Fibroblast of peridontal ligament (primary cell): ENCODE results near the gene HSP90AA1.
"Not testable (repeated sequence)": the region's sequence is repeated elsewhere in the genome, so short reads cannot be mapped to it uniquely, and the experiment has no call there.

Experiments
- DNase-seq: peaks from one replicate; pipeline ENCODE4 v3.0.0-alpha.2; 2010; ENCODE audit errors: extremely low read depth

The HSP90AA1 gene

DNA sequence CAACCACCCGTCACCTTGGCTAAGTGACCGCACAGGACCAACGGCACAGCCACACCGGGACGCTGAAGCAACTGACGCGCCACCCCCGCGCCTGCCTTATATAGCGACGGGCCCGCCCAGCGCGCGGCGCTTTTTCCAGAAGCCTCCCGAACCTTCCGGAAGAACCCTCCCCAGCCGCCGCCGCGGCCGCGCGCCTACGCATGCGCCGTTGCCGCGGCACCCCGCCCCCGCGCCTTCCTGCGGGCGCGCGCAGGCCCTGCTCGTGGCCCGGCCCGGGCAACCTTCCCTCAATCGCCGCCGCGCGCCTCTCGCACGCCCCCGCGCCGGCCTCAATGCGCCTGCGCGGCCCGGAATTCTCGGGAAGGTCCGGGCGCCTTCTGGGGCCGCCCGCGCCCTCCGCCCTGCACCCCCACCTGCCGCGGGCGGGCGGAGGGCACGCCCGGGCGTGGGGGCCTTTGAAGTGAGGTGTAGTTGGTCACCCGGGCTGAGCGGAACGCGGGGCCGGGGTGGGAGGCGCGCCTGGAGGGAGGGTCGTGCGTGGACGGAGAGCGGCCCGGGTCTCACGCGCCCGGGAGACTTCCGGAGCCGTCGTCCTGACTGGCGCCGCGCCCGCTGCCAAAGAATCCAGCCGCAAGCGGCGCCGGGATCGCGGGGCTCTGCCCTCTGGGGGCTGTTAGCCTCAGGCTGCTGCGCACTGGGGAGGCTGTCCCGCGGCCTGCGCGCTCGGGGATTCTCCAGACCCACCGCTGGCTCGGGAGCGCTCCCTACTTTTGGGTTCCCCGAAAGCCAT is at the start of gene HSP90AA1:
HSP90AA1 (minus strand) TSS at position 73 of the 790 bp plus-strand sequence. CDS start 666 bp downstream, outside the sequence.
- peak; percentile 86 for DNase-seq

DNA sequence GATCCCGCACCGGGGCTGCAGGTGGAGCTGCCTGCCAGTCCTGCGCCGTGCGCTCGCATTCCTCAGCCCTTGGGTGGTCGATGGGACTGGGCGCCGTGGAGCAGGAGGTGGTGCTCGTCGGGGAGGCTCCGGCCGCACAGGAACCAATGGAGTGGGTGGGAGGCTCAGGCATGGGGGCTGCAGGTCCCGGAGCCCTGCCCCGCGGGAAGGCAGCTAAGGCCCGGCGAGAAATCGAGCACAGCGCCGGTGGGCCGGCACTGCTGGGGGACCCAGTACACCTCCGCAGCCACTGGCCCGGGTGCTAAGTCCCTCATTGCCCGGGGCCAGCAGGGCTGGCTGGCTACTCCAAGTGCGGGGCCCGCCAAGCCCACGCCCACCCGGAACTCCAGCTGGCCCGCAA is 48.6 kb upstream of the HSP90AA1 start:
- DNase-seq, result not testable (repeated sequence)

DNA sequence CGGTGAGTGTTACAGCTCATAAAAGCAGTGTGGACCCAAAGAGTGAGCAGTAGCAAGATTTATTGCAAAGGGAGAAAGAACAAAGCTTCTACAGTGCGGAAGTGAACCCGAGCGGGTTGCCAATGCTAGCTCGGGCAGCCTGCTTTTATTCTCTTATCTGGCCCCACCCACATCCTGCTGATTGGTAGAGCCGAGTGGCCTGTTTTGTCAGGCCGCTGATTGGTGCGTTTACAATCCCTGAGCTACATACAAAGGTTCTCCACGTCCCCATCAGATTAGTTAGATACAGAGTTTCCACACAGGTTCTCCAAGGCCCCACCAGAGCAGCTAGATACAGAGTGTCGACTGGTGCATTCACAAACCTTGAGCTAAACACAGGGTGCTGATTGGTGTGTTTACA is 47.9 kb upstream of the HSP90AA1 start:
- not testable (repeated sequence) for DNase-seq

DNA sequence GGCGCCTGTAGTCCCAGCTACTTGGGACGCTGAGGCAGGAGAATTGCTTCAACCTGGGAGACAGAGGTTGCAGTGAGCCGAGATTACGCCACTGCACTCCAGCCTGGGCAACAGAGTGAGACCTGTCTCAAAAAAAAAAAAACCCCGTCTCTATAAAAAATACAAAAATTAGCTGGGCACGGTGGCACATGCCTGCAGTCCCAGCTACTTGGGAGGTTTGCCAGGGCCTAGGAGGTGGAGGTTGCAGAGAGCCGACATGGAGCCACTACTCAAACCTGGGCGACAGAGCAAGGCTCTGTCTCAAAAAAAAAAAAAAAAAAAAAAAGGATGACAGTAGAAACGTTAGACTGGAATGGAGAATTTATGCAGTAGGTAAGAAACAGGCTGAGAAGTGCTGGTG is 47.2 kb upstream of the HSP90AA1 start:
- not testable (repeated sequence) for DNase-seq

DNA sequence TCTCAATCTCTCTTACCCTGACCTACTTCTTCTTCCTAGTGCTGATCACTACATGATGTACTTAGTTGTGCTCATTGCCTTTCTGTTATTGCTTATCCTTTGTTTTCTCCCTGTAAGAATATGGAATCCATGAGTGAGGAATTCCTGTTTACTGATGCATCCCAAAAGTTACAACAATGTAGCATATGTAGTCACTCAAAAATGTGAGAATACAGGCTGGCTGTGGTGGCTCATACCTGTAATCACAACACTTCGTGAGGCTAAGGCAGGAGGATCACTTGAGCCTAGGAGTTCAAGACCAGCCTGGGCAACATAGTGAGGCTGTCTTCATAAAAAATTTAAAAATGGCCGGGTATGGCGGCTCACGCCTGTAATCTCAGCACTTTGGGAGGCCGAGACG is 44.9 kb upstream of the HSP90AA1 start:
- no peak for DNase-seq

DNA sequence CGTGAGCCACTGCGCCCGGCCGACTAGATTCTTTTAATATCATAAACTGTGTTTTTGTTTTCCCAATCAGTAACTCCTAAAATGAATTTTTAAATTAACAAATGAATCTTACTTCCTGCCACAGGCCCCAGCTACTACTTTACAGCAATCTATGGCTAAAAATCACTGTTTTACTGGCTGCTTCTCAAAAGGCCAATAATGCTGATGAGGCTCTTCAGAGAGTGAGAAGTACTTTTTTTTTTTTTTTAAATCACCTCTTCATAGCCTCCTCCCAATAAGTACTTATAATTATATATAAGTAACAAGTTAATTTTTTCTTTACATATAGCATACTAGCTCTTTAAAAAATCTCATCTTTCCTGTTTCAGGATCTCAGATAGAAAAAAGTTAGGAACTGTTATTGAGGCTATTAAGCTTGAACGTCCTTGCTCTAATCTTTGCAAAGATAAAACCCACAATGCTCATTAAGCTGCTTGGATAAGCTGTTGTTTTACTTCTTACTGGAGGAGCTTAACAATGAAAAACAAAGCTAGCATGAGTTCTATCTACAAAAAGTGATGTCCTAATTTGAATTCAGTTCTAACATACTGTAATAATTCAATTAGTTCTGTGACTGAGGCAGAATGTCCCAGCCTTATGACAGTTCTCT is 40.1 kb upstream of the HSP90AA1 start:
- no peak for DNase-seq

DNA sequence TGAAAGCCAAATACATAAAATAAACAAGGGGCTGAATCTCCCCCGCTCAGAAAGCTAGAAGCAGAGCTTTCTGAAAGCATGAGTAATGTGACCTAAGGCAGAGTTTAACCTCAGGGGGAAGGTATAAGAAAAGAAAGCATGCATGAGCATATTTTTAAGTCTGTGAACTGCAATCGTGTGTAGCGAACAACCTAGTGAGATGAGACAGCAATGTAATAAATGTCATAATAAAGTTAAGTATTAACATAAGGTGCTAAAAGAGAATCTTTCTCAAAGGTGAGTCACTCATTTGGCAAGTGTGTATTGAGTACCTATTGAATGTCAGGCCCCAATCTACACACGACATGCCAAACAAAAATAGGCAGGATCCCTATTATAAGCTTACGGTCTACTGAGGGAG is 38.7 kb upstream of the HSP90AA1 start:
- no peak for DNase-seq

DNA sequence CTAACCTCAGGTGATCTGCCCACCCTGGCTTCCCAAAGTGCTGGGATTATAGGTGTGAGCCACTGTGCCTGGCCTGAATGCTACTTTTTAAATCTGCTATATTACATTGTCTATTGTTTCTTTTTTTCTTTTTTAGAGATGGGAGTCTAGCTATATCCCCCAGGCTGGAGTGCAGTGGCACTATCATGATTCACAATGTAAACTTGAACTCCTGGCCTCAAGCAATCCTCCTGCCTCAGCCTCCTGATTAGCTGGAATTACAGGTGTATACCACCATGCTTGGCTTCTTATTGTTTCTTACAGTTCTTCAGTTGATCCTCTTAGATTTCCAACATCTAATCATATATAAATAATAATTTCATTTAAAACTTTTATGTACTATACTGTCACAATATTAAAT is 37.6 kb upstream of the HSP90AA1 start:
- DNase-seq, result no peak

DNA sequence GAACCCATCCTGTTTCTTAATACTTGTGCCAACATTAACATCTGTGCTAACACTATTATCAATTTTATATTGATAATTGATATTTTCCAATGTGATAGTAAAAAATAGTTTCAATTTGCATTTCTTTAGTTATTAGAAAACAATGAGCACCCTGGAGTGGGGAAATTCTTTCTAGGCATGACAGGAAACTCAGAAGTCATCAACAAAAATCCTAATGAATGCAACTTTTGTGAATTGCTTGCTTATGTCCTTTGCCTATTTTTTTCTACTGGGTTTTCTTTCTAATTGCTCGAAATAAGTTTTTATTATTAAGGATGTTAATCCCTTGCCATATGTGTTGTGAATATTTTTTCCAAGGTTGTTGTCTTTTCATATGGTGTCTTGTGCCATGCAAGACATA is 34.7 kb upstream of the HSP90AA1 start:
- DNase-seq, result no peak

DNA sequence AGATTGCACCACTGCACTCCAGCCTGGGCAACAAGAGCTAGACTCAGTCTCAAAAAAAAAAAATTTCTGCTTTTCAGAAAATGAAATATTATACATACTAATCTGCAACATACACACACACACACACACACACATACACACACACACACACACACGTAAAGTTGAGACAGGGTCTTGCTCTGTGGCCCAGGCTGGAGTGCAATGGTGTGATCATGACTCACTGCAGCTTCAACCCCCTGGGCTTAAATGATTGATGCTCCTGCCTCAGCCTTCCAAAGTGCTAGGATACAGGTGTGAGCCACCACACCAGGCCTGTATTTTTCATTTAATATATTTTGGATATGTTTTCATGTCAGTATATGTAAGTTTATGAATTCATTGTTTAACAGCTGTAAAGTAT is 34.0 kb upstream of the HSP90AA1 start:
- DNase-seq, result no peak

DNA sequence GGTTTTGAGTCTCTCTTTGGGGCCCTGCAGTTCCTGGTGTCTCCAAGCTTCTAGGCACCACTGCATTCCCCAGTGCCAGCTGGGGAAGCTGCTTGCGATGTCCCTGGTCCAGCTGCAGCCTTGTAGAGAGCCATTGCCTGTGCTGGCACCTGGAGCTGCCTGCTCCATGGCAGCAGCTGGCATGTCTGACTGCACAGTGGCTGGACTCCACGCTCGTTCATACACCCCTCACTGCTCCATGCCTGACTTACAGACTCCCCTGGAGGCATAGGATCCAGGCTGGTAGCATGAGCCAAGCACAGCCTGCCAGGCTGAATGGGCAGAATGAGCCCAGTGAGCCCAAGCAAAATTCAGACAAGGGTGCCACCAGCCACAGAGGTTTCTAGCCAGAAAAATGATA is 31.0 kb upstream of the HSP90AA1 start:
- no peak for DNase-seq

DNA sequence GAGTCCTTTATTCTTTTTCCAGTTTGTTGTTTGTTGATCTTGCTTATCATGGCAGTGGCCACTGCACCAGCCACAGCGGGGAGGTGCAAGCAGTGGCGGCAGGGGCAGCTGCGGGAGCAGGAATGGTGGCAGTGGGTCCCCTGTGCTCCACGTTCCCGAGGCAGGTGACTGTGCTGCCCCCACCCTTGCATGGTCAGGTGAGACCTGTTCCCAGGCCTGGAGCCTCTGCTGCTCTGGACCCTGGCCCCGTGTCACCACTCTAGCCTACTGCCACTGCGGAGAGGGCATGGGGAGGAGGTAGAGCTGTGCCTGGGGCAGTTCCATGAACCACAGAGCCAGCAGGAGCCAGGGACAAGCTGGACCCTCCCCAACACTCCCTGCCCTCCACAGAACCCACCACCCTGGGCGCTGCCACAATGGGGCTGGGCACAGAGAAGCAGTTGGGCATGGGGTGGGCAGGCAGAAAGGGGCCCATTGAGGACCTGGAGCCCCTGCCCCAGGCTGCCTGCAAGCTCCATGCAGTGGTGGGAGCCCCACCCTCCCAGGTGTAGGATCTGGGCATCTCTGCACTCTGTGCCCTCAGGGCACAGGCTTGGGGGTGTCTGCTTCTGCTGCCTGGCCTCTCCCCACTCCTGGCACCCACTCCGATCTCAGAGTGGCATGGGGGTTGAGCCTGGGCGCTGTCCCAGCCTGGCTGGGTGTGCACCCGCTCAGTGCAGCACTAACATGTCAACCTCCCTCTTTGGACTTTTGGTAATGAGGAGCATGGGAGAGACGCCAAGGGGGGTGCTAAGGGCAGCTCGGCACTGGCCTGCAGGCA is 29.7 kb upstream of the HSP90AA1 start:
- DNase-seq, result no peak

DNA sequence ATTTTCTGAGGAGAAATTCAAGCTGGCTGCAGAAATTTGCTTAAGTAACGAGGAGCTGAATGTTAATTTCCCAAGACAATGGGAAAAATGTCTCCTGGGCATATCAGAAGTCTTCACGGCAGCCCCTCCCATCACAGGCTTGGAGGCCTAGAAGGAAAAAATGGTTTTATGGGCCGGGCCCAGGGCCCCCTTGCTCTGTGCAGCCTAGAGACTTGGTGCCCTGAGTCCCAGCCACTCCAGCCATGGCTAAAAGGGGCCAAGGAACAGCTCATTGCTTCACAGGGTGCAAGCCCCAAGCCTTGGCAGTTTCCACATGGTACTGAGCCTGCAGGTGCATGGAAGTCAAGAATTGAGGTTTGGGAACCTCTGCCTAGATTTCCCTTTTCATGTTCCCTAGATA is 24.3 kb upstream of the HSP90AA1 start:
- DNase-seq, result no peak

DNA sequence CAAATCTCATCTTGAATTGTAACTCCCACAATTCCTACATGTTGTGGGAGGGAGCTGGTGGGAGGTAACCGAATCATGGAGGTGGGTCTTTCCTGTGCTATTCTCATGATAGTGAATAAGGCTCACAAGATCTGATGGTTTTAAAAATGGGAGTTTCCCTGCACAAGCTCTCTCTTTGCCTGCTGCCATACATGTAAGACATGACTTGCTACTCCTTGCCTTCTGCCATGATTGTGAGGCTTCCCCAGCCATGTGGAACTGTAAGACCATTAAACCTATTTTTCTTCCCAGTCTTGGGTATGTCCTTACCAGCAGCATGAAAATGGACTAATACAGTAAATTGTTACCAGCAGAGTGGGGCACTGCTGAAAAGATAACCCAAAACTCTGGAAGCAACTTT is 22.5 kb upstream of the HSP90AA1 start:
- DNase-seq, result not testable (repeated sequence)

DNA sequence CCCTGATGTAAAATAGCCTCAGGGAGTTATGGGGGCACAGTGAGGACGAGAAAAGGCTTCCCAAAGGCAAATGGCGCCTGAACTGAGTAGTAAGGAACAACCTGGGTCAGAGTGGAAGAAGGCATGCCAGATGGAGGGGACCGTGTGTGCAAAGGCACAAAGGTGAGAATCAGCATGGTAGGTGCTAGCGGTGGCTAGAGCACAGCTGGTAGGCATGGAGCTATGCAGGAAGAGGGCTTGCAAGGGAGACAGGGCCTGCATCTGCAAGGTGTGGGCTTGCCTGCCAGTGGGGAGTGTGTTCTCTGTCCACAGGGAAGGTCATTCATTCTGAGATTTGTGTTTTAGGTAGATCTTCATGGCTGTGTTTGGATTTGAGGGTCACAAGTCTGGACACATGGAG is 18.5 kb upstream of the HSP90AA1 start:
- DNase-seq, result no peak

DNA sequence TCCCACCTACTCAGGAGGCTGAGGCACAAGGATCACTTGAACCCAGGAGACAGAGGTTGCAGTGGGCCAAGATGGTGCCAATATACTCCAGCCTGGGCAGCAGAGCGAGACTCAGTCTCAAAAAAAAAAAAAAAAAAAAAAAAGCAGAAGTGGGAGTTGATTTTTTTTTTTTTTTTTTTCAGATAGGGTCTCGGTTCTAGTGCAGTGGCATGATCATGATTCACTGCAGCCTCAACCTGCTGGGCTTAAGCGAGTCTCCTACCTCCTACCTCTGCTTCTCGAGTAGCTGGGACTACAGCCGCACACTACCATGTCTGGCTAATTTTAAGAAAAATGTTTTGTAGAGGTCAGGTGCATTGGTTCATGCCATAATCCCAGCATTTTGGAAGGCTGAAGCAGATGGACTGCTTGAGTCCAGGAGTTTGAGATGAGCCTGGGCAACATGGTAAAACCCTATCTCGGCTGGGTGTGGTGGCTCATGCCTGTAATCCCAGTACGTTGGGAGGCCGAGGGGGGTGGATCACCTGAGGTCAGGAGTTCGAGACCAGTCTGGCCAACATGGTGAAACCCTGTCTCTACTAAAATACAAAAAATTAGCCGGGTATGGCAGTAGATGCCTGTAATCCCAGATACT is 16.3 kb upstream of the HSP90AA1 start:
- no peak for DNase-seq

DNA sequence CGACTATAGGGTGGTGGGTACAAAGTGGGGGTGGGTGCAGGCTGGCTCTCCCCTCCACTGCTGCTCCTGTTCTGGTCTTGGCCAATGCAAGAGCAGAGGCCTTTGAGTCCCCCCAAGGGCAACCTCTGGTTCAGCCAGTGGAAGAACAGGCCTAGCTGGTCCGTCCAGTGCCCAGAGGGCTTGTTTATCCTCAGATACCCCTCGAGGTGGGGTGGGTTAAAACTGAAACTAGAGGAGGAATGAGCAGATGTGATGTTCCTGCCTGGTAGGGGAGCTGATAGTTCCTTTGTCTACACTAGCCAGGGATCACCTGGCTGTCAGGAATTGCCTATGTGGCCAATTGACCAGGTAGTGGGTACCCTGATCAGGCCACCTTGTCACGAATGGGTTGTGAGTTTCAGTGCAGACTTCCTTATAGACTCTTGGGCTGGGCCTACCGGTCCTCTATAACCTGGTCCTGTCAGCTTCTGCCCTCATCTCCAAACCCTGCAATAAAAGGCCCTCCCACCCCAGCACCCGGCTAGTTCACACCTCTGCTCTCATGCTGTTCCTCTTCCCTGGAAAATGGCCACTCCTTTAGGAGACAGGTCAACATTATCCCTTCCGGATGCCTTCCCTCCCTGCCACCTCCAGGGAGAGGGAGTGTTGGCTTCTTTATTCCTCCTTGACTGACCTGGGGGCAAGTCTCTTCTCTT is 10.7 kb upstream of the HSP90AA1 start:
- no peak for DNase-seq

DNA sequence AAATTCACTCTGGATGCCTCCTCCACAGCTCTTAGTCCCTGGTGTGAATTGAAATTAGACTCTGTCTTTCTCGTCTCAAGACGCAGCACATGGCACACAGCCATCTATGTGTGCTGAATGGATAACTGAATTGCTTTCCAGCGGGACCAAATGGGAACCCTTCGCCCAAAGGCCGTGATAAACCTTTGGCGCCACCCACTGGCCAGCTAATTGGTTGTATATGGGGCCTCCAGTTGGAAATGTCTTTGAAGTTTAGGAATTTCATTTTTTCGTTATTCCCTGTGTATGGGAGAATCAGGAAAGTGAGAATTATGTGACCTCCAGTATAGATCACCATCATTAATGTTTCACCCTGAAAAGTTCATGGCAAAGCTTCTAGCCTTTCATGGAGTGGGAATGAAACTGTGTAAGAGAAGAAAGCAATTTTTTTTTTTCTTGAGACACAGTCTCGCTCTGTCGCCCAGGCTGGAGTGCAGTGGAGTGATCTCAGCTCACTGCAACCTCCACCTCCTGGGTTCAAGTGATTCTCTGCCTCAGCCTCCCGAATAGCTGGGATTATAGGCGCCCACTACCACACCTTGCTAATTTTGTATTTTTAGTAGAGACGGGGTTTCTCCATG is 9.8 kb upstream of the HSP90AA1 start:
- DNase-seq, result peak; percentile 81

DNA sequence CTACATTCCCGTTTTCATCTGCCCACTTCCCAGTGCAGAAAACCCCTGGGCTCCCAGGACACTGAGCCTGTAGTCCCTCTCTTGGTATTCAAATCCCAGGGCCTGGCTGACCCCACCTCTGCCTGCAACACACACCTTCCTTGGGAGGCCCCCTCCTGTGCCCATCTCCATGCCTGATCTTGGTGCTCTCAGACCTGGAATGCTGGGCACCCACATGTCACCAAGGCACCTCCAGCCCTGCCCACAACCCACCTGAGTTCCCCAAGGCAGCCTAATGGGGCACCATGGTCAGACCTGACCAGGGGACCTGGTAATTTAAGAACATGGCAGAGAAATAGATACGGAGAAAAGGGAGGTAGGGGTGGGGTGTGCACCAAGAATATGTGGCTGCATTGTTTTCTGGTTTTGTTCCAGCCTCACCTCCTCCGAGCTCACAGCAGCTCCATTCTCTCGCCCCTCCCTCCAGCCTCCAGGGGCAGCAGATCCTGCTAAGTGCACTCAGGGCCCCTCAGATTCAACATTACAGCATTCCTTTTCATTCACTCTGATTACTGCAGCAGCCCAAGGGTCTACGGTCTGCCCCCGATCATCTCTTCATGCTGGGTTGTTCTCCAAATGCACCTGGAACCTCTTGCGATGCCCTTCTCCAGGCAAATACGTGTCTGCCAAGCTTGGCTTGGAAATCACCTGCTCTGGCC is 9.2 kb upstream of the HSP90AA1 start:
- no peak for DNase-seq

DNA sequence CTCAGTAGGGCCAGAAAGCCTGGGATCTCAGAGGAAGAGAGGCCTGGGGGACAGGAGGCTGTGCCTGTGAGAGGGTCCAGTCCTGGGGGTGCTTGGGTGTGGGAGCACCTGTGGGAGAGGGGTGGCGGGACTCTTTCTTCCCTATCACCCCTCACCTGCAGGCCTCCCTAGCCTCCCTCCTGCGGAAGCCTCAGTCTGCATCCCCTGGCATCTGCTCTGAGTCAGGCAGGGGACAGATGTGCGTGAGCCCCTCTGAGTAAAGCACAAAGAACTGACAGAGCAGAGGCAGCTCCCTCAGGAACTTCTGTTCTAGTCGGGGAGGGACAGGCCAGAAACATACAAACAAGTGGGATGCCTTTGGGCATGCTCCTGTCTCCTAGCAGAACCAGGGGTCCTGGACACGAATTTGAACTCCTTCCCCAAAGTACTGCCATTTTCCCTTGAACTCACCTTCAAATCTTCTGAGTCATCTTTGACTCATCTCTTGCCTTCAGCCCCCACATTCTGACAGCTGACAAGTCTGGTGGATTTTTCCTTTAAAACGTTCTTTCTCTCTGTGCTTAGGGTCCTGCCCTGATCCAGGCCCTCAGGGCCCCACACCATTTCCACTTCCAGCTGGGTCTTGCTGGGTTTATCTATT is 8.5 kb upstream of the HSP90AA1 start:
- no peak for DNase-seq
